Upper lobe of left lung (tissue), 4 donors: Measurements from ENCODE around the gene GNAI2.

Source experiments
- CTCF ChIP-seq, 6 experiments: fragments of 450-650 bp in 4 of 6; fragments of 200-600 bp in 2 of 6; sonication (generic) in 2 of 6; IDR thresholded peaks; one replicate each; pipeline ENCODE4 v1.5.1; 2016 to 2019; ENCODE audit warnings: antibody characterized with exemption in 6 of 6
- POLR2A ChIP-seq, 4 donors: fragments of 450-650 bp; IDR thresholded peaks; one replicate each; pipeline ENCODE4 v1.5.1; 2016 to 2017; ENCODE audit warnings: antibody characterized with exemption in 4 of 4, mild to moderate bottlenecking in 2 of 4
- POLR2AphosphoS5 ChIP-seq, 2 donors: sonication (generic); formaldehyde crosslinking; IDR thresholded peaks; one replicate each; pipeline ENCODE4 v1.5.1; 2017; ENCODE audit warnings: antibody characterized with exemption in 2 of 2

- TF ChIP-seq CTCF (IDR thresholded peaks at IDR 0.05) (peak in 5 of 6 experiments; percentile 30 to 51 (median 42)), POLR2A (IDR thresholded peaks at IDR 0.05) (no peak), POLR2AphosphoS5 (IDR thresholded peaks at IDR 0.05) (no peak)
Observed at GRCh38 chr3:50256978-50257890, 21.2 kb downstream of the GNAI2 start.
